Measurements from ENCODE around the gene AHDC1. TPM values are rescaled to one million over a fixed set of nuclear protein-coding genes. Genes with fewer than 3 reads are reported as not detected.
A peak's percentile ranks its signal among the peaks of the same experiment; 100 is the strongest.

Gene AHDC1
- total and polyA plus RNA-seq, 2 of the 13 experiments (the other 11 are each of a cell fraction or from before 2014, with no cell fraction given): 1.0 to 2.7 TPM

DNA sequence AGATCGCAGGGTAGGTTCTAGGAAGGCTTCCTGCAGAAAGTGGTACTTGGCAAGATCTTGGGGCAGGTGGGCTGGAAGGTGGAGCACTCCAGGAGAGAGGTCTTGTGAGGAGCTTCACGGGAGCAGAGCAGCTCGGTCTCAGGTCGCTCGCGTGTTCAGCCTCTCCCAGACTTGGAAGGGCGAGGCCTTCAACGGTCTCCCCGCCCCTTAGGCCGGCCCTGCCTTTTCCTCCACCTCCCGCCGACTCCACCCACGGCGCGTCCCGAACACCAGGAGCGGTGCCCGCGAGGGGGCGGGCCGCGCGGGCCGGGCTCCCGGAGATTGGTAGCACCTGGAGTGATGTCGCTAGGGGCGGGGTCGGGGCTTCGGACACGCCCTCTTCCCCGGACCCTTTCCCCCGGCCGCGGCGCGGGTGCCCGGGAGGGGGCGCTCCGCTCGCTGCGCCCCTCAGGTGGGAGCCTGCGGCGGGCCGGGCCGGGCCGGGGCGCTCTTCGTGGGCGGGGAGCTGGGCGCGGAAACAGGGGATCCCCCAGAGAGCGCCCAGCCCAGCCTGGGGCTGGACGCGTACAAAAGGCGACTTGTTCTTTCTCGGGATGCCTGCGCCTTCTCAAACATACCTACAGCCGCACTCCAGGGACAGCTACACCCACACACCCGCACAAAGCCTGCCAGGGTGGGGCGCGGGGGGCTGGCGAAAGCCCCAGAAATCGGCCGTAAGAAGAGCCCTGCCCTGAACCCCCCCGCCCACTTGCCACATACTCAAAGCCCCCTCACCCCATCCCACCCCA is 35.5 kb downstream of the AHDC1 start (continued):
- TF ChIP-seq XRCC5 (optimal IDR thresholded peaks at IDR 0.05; ENCODE audit: low read length) (peak; percentile 80), MYNN (CRISPR knock-in tag; IDR thresholded peaks at IDR 0.05; ENCODE audit: low read depth) (no peak), ZSCAN20 (CRISPR knock-in tag; IDR thresholded peaks at IDR 0.05; ENCODE audit: borderline replicate concordance) (no peak; the same call in 1 of the 2 replicates), ZSCAN31 (CRISPR knock-in tag; IDR thresholded peaks at IDR 0.05; ENCODE audit: low read depth) (0 out of 2 replicates have a peak, but pooled peaks have one; percentile 38), POLR2AphosphoS2 (IDR thresholded peaks at IDR 0.05; ENCODE audit: low read depth, low read length) (no peak), ZFX (CRISPR knock-in tag; IDR thresholded peaks at IDR 0.05; ENCODE audit: low read depth) (peak; percentile 71; the same call in 1 of the 2 replicates), SKI (IDR thresholded peaks at IDR 0.05; ENCODE audit: partially characterized antibody) (peak; percentile 44), KAT2B (IDR thresholded peaks at IDR 0.05; ENCODE audit: borderline replicate concordance, low read depth, low read length) (no peak), JUN (CRISPR knock-in tag; IDR thresholded peaks at IDR 0.05) (0 out of 2 replicates have a peak, but pooled peaks have one; percentile 19), ZNF672 (CRISPR knock-in tag; IDR thresholded peaks at IDR 0.05) (no peak), SP2 (CRISPR knock-in tag; IDR thresholded peaks at IDR 0.05) (peak; percentile 27; the same call in 1 of the 2 replicates)
- TF ChIP-seq, protein P1, sequence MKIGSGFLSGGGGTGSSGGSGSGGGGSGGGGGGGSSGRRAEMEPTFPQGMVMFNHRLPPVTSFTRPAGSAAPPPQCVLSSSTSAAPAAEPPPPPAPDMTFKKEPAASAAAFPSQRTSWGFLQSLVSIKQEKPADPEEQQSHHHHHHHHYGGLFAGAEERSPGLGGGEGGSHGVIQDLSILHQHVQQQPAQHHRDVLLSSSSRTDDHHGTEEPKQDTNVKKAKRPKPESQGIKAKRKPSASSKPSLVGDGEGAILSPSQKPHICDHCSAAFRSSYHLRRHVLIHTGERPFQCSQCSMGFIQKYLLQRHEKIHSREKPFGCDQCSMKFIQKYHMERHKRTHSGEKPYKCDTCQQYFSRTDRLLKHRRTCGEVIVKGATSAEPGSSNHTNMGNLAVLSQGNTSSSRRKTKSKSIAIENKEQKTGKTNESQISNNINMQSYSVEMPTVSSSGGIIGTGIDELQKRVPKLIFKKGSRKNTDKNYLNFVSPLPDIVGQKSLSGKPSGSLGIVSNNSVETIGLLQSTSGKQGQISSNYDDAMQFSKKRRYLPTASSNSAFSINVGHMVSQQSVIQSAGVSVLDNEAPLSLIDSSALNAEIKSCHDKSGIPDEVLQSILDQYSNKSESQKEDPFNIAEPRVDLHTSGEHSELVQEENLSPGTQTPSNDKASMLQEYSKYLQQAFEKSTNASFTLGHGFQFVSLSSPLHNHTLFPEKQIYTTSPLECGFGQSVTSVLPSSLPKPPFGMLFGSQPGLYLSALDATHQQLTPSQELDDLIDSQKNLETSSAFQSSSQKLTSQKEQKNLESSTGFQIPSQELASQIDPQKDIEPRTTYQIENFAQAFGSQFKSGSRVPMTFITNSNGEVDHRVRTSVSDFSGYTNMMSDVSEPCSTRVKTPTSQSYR (CRISPR knock-in tag; IDR thresholded peaks at IDR 0.05; ENCODE audit: borderline replicate concordance): no peak
- TF ChIP-seq, protein P2, sequence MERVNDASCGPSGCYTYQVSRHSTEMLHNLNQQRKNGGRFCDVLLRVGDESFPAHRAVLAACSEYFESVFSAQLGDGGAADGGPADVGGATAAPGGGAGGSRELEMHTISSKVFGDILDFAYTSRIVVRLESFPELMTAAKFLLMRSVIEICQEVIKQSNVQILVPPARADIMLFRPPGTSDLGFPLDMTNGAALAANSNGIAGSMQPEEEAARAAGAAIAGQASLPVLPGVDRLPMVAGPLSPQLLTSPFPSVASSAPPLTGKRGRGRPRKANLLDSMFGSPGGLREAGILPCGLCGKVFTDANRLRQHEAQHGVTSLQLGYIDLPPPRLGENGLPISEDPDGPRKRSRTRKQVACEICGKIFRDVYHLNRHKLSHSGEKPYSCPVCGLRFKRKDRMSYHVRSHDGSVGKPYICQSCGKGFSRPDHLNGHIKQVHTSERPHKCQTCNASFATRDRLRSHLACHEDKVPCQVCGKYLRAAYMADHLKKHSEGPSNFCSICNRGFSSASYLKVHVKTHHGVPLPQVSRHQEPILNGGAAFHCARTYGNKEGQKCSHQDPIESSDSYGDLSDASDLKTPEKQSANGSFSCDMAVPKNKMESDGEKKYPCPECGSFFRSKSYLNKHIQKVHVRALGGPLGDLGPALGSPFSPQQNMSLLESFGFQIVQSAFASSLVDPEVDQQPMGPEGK (CRISPR knock-in tag; IDR thresholded peaks at IDR 0.05): peak; percentile 44
- TF ChIP-seq, protein P3, sequence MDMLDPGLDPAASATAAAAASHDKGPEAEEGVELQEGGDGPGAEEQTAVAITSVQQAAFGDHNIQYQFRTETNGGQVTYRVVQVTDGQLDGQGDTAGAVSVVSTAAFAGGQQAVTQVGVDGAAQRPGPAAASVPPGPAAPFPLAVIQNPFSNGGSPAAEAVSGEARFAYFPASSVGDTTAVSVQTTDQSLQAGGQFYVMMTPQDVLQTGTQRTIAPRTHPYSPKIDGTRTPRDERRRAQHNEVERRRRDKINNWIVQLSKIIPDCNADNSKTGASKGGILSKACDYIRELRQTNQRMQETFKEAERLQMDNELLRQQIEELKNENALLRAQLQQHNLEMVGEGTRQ (IDR thresholded peaks at IDR 0.05; ENCODE audit: low read depth, low read length): no peak
- TF ChIP-seq, protein P3 (CRISPR knock-in tag; IDR thresholded peaks at IDR 0.05; ENCODE audit: borderline replicate concordance): no peak
- TF ChIP-seq, protein P4, sequence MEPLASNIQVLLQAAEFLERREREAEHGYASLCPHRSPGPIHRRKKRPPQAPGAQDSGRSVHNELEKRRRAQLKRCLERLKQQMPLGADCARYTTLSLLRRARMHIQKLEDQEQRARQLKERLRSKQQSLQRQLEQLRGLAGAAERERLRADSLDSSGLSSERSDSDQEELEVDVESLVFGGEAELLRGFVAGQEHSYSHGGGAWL (CRISPR knock-in tag; IDR thresholded peaks at IDR 0.05): peak; percentile 64; the same call in 1 of the 2 replicates
- TF ChIP-seq, protein P5, sequence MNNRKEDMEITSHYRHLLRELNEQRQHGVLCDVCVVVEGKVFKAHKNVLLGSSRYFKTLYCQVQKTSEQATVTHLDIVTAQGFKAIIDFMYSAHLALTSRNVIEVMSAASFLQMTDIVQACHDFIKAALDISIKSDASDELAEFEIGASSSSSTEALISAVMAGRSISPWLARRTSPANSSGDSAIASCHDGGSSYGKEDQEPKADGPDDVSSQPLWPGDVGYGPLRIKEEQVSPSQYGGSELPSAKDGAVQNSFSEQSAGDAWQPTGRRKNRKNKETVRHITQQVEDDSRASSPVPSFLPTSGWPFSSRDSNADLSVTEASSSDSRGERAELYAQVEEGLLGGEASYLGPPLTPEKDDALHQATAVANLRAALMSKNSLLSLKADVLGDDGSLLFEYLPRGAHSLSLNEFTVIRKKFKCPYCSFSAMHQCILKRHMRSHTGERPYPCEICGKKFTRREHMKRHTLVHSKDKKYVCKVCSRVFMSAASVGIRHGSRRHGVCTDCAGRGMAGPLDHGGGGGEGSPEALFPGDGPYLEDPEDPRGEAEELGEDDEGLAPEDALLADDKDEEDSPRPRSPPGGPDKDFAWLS (CRISPR knock-in tag; IDR thresholded peaks at IDR 0.05; ENCODE audit: borderline replicate concordance): 0 out of 2 replicates have a peak, but pooled peaks have one; percentile 42
- TF ChIP-seq, protein P6, sequence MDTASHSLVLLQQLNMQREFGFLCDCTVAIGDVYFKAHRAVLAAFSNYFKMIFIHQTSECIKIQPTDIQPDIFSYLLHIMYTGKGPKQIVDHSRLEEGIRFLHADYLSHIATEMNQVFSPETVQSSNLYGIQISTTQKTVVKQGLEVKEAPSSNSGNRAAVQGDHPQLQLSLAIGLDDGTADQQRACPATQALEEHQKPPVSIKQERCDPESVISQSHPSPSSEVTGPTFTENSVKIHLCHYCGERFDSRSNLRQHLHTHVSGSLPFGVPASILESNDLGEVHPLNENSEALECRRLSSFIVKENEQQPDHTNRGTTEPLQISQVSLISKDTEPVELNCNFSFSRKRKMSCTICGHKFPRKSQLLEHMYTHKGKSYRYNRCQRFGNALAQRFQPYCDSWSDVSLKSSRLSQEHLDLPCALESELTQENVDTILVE (CRISPR knock-in tag; IDR thresholded peaks at IDR 0.05): no peak

Data from HepG2 (cell line).